HG03175 (cell line): ENCODE data around the gene GOLGA6L9.
"Not testable (repeated sequence)": the region's sequence is repeated elsewhere in the genome, so short reads cannot be mapped to it uniquely, and the experiment has no call there.

ENCODE experiments used
- ATAC-seq: cut with Tn5 transposase; IDR thresholded peaks from one replicate; pipeline ENCODE4 v1.9.1; 2021; ENCODE audit warnings: mild to moderate bottlenecking, moderate library complexity; ENCODE audit not compliant: unreplicated experiment

GOLGA6L9 gene

DNA sequence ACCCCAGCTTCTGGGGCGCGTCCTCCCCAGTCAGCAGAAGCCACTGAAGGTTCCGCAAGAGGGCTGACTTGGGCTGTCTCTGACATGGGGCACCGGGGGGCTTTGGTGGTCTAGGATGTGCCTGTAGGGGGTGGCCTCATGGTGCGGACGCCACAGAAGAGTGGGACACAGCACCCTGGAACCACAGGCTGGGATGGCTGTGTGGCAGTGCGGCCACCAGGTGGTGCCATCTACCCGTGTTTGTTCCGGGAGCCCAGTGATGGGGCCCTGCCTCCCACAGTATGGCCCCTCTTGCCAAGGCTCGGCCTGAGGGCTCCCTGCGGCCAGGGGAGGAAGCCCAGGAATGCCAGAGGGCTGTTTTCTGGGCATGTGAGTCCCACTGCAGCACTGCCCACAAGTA is 38.6 kb downstream of the GOLGA6L9 start:
- peak; percentile 94 for ATAC-seq

GRCh38 chr15:82469381-82469780 is 39.8 kb downstream of the GOLGA6L9 start:
- not testable (repeated sequence) for ATAC-seq

DNA sequence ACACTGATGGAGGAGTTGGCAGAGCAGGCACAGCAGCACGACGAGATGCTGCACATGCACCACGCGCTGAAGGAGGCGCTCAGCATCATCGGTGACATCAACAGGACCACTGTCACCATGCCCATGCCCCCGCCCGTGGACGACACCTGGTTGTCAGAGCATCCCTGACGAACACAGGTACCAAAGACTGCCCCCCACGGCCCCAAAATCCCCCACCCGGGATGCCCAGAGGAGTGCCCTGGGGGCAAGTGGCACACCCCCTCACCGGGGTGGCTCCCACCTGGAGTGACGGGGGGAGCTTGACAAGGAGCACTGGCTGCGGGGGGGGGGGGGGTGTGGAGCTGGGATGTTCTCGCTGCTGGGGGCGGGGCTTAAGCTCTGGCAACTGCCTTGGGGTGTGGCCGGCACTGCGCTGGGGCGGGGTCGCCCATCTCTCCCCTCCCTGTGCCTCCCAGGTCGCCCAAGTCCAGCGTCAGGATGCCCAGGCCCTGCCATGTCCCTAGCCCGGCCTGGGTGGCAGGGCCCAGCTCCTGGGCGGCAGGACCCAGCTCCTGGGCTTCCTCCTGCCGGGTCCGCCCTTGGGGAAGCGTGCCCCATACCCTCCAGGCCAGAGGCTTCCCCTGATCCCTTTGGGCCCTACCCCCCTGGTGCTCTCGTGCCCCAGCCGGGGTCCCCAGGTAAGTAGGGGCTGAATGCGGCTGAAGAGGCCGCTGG is 42.8 kb downstream of the GOLGA6L9 start:
- ATAC-seq = not testable (repeated sequence)

GRCh38 chr15:82474596-82475325 is 45.1 kb downstream of the GOLGA6L9 start:
- ATAC-seq = not testable (repeated sequence)

- not testable (repeated sequence) for ATAC-seq
Observed at GRCh38 chr15:82475345-82475967, 45.8 kb downstream of the GOLGA6L9 start.

- not testable (repeated sequence) for ATAC-seq
Observed at GRCh38 chr15:82476697-82477342, 47.2 kb downstream of the GOLGA6L9 start.

GRCh38 chr15:82477343-82478057 is 47.9 kb downstream of the GOLGA6L9 start:
- not testable (repeated sequence) for ATAC-seq
